ENCODE results near the gene TMEM208. TPM values are rescaled to one million over a fixed set of nuclear protein-coding genes. Genes with fewer than 3 reads are reported as not detected.

The TMEM208 gene
- polyA plus RNA-seq, 3 donors = 45.4 to 130 (median 117) TPM

- H3K4me1 ChIP-seq (ENCODE audit: control insufficient read depth in 1 of 2, insufficient read depth in 2 of 2, low read length in 2 of 2) = peaks cover 18 to 20% of the 10 kb centered on the region in 2 donors
Observed at GRCh38 chr16:67191411-67191994, 35.4 kb upstream of the TMEM208 start.

More at GRCh38 chr16:67191411-67191994, 35.4 kb upstream of the TMEM208 start:
- Mint-ChIP-seq H3K27me3 (ENCODE audit: low read depth in 3 of 3) (peaks cover 3 to 6% (median 3%) of the 10 kb centered on the region in 3 donors), H3K4me3 (peak overlapping the region; percentile 6 to 88), H3K36me3 (peaks cover 26 to 33% of the 10 kb centered on the region in 2 donors), H3K4me1 (peaks cover 27% of the 10 kb centered on the region), H3K9me3 (peaks cover 0 to 2% (median 0%) of the 10 kb centered on the region in 7 donors), H3K27ac (peak overlapping the region in 3 of 7 donors; percentile 45 to 88 (median 80))
- peaks cover 30% of the 10 kb centered on the region for H3K79me2 ChIP-seq (ENCODE audit: insufficient read depth, low read length)
- H4K20me1 ChIP-seq (ENCODE audit: insufficient read depth, low read length) = peaks cover 44% of the 10 kb centered on the region
- no peak for TF ChIP-seq CTCF (IDR thresholded peaks at IDR 0.05)
- peak overlapping the region; percentile 17 for H3K4me2 ChIP-seq (replicated peaks; ENCODE audit: extremely low read depth, low read length, poor library complexity, severe bottlenecking)
- H3K9me3 ChIP-seq (replicated peaks in 1 of 2; ENCODE audit: control insufficient read depth in 1 of 2, insufficient read depth in 1 of 2, low read length in 2 of 2) = no peaks in the 10 kb centered on the region
- WGBS (ENCODE audit: insufficient coverage) = 35% methylated on average over 5 of the region's 9 CpGs
- intact Hi-C loops (cut with micrococcal nuclease) = loop anchor here (5.0 kb wide), 1 partner anchor 36 kb away; the partner anchor contains the start of gene TMEM208 (in 2 of the 2)
- H2AFZ ChIP-seq (ENCODE audit: insufficient read depth, low read depth, low read length, poor library complexity, severe bottlenecking) = peak overlapping the region; percentile 88
- H3K9ac ChIP-seq (ENCODE audit: insufficient read depth, low read length, poor library complexity, severe bottlenecking) = no peak overlapping the region
- peak overlapping the region in 1 of 3 experiments; percentile 95 for H3K4me3 ChIP-seq (replicated peaks in 1 of 3; ENCODE audit: low read depth in 2 of 3, low read length in 3 of 3)
- H3K36me3 ChIP-seq (replicated peaks in 1 of 2; ENCODE audit: control insufficient read depth in 1 of 2, insufficient read depth in 2 of 2, low read length in 2 of 2) = peaks cover 23 to 27% of the 10 kb centered on the region in 2 donors
- no peaks in the 10 kb centered on the region for H3K27me3 ChIP-seq (ENCODE audit: control insufficient read depth in 2 of 2, insufficient read depth in 2 of 2, low read length in 2 of 2)
- no peak for DNase-seq
- no peak overlapping the region for H3K27ac ChIP-seq (ENCODE audit: low read depth in 1 of 2, low read length in 2 of 2)

Measured in CD14-positive monocyte (primary cell).